ENCODE results near the gene THBS2. TPM values are rescaled to one million over a fixed set of nuclear protein-coding genes. Genes with fewer than 3 reads are reported as not detected.

Gene THBS2
- total RNA-seq, 2 donors from 2014 or later = 0.93 to 0.99 TPM

DNA sequence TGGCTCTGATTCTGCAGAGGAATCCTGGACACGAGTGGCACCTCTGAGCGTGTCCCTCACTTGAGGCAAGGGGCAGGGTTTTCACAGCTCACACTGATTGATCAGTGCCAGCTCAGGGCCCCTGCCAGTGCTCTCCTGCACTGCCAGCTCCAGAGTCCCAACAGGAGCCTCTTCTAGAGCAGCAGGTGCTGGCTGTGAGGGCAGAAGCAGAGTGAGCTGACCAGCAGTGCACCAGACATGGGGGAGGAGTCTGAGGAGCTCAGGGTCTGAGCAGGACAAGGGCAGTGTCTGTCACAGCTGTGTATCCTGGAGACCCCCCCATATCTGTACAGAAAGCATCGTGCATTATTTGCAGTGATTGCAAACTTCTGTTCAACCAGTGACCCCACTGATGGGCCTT lies 31.5 kb upstream of the THBS2 start:
- H3K36me3 Mint-ChIP-seq (ENCODE audit: low read depth) = no peaks in the 10 kb centered on the region
- no peaks in the 10 kb centered on the region for H3K27me3 ChIP-seq (ENCODE audit: control insufficient read depth, insufficient read depth, low read length, poor library complexity, severe bottlenecking)
- H3K27ac Mint-ChIP-seq = no peak overlapping the region
- no peak overlapping the region for H3K9ac ChIP-seq (ENCODE audit: extremely low read depth, low read length, poor library complexity, severe bottlenecking)
- H3K4me3 Mint-ChIP-seq = no peak overlapping the region
- no peak for DNase-seq
- TF ChIP-seq, protein P1, sequence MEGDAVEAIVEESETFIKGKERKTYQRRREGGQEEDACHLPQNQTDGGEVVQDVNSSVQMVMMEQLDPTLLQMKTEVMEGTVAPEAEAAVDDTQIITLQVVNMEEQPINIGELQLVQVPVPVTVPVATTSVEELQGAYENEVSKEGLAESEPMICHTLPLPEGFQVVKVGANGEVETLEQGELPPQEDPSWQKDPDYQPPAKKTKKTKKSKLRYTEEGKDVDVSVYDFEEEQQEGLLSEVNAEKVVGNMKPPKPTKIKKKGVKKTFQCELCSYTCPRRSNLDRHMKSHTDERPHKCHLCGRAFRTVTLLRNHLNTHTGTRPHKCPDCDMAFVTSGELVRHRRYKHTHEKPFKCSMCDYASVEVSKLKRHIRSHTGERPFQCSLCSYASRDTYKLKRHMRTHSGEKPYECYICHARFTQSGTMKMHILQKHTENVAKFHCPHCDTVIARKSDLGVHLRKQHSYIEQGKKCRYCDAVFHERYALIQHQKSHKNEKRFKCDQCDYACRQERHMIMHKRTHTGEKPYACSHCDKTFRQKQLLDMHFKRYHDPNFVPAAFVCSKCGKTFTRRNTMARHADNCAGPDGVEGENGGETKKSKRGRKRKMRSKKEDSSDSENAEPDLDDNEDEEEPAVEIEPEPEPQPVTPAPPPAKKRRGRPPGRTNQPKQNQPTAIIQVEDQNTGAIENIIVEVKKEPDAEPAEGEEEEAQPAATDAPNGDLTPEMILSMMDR (conservative IDR thresholded peaks at IDR 0.05) = no peak
- H3K27me3 Mint-ChIP-seq (ENCODE audit: insufficient read depth) = peaks cover 2% of the 10 kb centered on the region
- H3K27ac ChIP-seq (ENCODE audit: low read depth, low read length) = no peak overlapping the region
- H3K9me3 Mint-ChIP-seq = no peaks in the 10 kb centered on the region
- WGBS, 2 experiments (ENCODE audit: insufficient coverage in 1 of 2, insufficient read length in 1 of 2) = 76 to 88% methylated on average over 3 of the region's 3 CpGs
- H3K36me3 ChIP-seq (ENCODE audit: control insufficient read depth, insufficient read depth, low read length) = no peaks in the 10 kb centered on the region
- no peaks in the 10 kb centered on the region for H3K4me1 Mint-ChIP-seq
- no peaks in the 10 kb centered on the region for H3K4me1 ChIP-seq (ENCODE audit: control insufficient read depth, insufficient read depth, low read length)
- no peak overlapping the region for H3K4me3 ChIP-seq (ENCODE audit: low read length)
- H3K9me3 ChIP-seq (ENCODE audit: control insufficient read depth, low read length) = no peaks in the 10 kb centered on the region

DNA sequence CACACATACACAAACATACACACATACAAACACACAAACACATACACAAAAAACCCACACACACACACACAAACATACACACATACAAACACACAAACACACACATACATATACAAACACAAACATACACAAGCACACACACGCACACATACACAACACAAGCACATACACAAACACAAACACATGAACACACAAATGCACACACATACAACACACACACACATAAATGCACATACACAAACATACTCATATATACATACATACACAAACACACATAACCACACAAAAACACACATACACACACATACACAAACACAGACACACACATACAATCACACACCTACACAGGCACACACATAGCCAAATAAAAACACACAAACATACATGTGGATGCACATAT lies 30.3 kb upstream of the THBS2 start:
- TF ChIP-seq, protein P1 (conservative IDR thresholded peaks at IDR 0.05) = no peak
- DNase-seq = no peak
- H3K4me1 Mint-ChIP-seq = no peaks in the 10 kb centered on the region
- no peaks in the 10 kb centered on the region for H3K36me3 Mint-ChIP-seq (ENCODE audit: low read depth)
- no peak overlapping the region for H3K27ac ChIP-seq (ENCODE audit: low read depth, low read length)
- no peak overlapping the region for H3K9ac ChIP-seq (ENCODE audit: extremely low read depth, low read length, poor library complexity, severe bottlenecking)
- no peaks in the 10 kb centered on the region for H3K27me3 ChIP-seq (ENCODE audit: control insufficient read depth, insufficient read depth, low read length, poor library complexity, severe bottlenecking)
- H3K27me3 Mint-ChIP-seq (ENCODE audit: insufficient read depth) = peaks cover 2% of the 10 kb centered on the region
- no peaks in the 10 kb centered on the region for H3K9me3 Mint-ChIP-seq
- H3K9me3 ChIP-seq (ENCODE audit: control insufficient read depth, low read length) = no peaks in the 10 kb centered on the region
- no peaks in the 10 kb centered on the region for H3K36me3 ChIP-seq (ENCODE audit: control insufficient read depth, insufficient read depth, low read length)
- H3K4me1 ChIP-seq (ENCODE audit: control insufficient read depth, insufficient read depth, low read length) = no peaks in the 10 kb centered on the region
- H3K27ac Mint-ChIP-seq = no peak overlapping the region
- WGBS, 2 experiments (ENCODE audit: insufficient coverage in 1 of 2, insufficient read length in 1 of 2) = 71 to 90% methylated on average over 1 of the region's 1 CpG
- no peak overlapping the region for H3K4me3 ChIP-seq (ENCODE audit: low read length)
- no peak overlapping the region for H3K4me3 Mint-ChIP-seq

DNA sequence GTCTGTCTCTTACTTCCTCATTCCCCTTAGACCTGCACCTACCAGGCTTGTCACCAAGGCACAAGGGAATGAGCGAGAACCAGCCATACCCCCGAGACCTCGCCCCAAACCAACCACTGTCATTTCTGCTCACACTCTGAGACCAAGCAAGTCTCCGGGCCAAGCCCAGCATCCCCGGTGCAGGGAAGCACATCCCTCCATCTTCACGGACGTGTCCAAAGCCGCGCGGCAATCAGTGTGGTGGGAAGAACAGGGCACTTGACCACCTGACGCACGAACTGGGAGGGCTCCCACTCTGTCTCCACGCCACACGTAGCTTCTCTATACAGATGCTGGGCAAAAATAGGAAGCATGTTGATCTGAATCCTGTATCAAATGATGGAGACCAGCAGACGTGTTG lies 28.4 kb upstream of the THBS2 start:
- TF ChIP-seq, protein P1 (conservative IDR thresholded peaks at IDR 0.05) = no peak
- H3K9me3 Mint-ChIP-seq = no peaks in the 10 kb centered on the region
- no peak overlapping the region for H3K9ac ChIP-seq (ENCODE audit: extremely low read depth, low read length, poor library complexity, severe bottlenecking)
- no peaks in the 10 kb centered on the region for H3K27me3 Mint-ChIP-seq (ENCODE audit: insufficient read depth)
- WGBS, 2 experiments (ENCODE audit: insufficient coverage in 1 of 2, insufficient read length in 1 of 2) = 92 to 99% methylated on average over 9 to 15 of the region's 15 CpGs
- no peak overlapping the region for H3K27ac Mint-ChIP-seq
- DNase-seq = no peak
- no peak overlapping the region for H3K27ac ChIP-seq (ENCODE audit: low read depth, low read length)
- no peaks in the 10 kb centered on the region for H3K4me1 Mint-ChIP-seq
- H3K36me3 Mint-ChIP-seq (ENCODE audit: low read depth) = no peaks in the 10 kb centered on the region
- H3K9me3 ChIP-seq (ENCODE audit: control insufficient read depth, low read length) = no peaks in the 10 kb centered on the region
- no peaks in the 10 kb centered on the region for H3K27me3 ChIP-seq (ENCODE audit: control insufficient read depth, insufficient read depth, low read length, poor library complexity, severe bottlenecking)
- no peaks in the 10 kb centered on the region for H3K36me3 ChIP-seq (ENCODE audit: control insufficient read depth, insufficient read depth, low read length)
- H3K4me3 Mint-ChIP-seq = no peak overlapping the region
- H3K4me1 ChIP-seq (ENCODE audit: control insufficient read depth, insufficient read depth, low read length) = no peaks in the 10 kb centered on the region
- no peak overlapping the region for H3K4me3 ChIP-seq (ENCODE audit: low read length)
